Globus pallidus (tissue), 1 donor: ENCODE results near the gene RSPH3.
A peak's percentile ranks its signal among the peaks of the same experiment; 100 is the strongest.
"Not testable (repeated sequence)": the region's sequence is repeated elsewhere in the genome, so short reads cannot be mapped to it uniquely, and the experiment has no call there.

Source experiments
- DNase-seq: peaks from one replicate; pipeline ENCODE4 v3.0.0-alpha.2; 2015; ENCODE audit warnings: low spot score

RSPH3 gene, protein sequence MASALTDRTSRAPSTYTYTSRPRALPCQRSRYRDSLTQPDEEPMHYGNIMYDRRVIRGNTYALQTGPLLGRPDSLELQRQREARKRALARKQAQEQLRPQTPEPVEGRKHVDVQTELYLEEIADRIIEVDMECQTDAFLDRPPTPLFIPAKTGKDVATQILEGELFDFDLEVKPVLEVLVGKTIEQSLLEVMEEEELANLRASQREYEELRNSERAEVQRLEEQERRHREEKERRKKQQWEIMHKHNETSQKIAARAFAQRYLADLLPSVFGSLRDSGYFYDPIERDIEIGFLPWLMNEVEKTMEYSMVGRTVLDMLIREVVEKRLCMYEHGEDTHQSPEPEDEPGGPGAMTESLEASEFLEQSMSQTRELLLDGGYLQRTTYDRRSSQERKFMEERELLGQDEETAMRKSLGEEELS

DNA sequence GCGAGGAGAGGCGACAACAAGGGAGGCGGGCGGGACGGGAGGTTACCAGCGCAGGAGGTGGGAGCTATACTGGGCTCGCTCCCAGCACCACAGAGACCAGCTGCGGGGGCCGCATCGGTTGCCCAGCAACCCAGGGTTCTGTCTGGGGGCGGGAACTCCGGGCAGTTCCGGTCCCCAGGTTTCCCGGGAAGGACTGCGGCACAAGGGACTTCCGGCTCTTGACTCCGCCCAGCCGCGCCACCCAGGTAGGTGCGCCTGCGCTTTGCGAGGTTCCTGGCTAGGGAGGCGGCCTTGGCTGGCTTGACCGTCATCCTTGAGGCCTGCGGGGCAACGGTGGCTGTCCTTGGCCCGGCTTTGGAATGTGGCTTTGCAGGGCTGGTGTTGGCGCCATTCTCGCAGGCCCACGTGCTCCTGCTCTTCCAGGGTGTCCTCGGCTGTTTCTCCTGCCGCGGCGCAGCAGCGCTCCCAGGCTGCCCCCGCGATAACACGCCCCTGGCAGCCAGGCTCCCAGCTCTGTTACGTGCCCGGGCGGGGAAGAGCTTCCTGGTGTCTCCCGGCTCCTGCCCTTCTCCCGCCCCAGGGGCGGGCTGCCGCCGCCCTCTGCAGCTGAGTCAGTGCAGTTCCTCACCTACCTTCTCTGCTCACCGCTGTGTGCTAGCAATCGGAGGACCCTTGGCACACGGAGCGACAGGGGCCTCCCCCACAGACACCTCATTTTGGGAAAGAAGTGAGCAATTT, at the start of gene RSPH3:
Gene RSPH3, minus strand, starts transcription at position 537 of the 738 bp plus-strand sequence. CDS start 652 bp downstream, outside the sequence.
- peak; percentile 81 for DNase-seq

DNA sequence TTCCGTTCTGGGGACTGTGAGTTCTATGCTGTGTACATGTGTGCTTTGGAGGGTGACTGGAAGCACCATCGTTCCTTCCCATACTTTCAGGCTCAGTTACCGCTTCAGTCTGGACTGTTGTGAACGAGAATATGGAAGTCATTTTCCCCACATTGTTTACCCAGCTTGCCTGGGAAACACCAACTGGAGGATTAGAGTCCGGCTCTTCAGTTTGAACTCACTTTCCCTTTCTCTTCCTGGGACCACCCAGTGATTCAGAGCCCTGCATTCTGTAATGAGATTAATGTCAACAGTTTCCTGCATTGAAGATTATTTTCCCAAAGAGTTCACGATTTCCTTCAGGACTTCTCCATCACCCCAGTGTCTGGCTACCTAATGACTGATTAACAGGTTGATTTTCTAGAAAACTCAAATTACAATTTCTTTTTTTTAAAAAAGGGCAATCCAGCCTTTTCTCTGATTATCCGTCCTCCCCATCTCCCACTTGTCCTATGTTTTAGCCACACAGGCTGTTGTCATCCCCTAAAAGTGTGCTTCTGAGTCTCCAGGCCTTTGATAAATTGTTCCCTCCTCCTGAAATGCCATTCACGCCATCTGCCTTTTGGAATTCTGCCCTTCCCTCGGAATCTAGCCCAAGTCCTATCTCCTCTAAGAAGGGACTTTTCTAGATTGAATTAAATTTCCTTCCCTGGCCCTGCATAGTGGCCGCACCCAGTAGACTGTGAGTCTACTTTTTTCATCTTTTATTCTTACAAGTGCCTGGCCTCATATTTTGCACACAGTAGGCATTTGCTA, 48.1 kb upstream of the RSPH3 start:
- DNase-seq: no peak

- DNase-seq: no peak
These were observed 45.8 kb upstream of the RSPH3 start for GRCh38 chr6:159045801-159046200.

DNA sequence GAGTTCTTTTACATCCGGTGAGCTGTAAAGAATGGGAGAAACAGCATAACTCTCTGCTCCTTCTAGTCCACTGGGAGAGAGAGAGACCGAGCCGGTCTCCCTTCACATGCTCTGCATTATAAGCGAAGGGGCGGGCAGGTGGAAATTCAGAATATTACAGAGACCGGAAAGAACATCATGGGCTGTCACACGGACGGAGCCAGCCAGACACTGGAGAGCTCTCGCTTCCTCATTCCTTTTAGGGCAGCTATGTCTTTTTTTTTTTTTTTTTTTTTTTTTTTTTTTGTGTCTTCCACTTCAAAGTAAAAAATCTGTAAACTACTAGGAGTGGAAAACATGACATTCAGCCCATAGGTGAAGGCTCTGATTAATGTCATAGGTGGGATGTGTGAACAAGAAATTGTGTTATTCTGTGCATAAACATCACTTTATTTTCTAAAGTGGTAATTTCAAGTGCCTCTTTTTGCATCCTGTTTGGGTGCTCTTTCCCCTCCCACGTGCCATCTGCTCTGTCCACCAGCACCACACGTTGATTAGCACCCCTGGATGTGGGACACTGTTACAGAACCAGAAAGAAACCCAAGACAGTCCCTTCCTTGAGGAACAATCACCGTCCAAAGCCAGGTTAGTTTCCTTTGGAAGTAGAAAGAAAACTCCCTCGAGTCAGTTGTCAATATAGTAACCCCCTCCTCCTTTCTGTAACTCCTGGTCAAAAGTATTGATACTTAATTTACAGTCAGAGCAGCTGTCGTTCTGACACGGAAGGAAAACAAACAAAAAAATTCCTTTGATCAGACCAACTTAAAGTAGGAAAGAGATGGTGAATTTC, 45.1 kb upstream of the RSPH3 start, which contains the start of gene TAGAP:
Gene TAGAP, minus strand, starts transcription at position 93 of the 829 bp plus-strand sequence. CDS start 845 bp downstream, outside the sequence.
- peak; percentile 61 for DNase-seq

GRCh38 chr6:159043947-159044346, 43.9 kb upstream of the RSPH3 start:
- DNase-seq: no peak

- no peak for DNase-seq
These were observed 43.2 kb upstream of the RSPH3 start for GRCh38 chr6:159043251-159043650.

GRCh38 chr6:159042826-159043181, 42.8 kb upstream of the RSPH3 start:
- DNase-seq: no peak

DNA sequence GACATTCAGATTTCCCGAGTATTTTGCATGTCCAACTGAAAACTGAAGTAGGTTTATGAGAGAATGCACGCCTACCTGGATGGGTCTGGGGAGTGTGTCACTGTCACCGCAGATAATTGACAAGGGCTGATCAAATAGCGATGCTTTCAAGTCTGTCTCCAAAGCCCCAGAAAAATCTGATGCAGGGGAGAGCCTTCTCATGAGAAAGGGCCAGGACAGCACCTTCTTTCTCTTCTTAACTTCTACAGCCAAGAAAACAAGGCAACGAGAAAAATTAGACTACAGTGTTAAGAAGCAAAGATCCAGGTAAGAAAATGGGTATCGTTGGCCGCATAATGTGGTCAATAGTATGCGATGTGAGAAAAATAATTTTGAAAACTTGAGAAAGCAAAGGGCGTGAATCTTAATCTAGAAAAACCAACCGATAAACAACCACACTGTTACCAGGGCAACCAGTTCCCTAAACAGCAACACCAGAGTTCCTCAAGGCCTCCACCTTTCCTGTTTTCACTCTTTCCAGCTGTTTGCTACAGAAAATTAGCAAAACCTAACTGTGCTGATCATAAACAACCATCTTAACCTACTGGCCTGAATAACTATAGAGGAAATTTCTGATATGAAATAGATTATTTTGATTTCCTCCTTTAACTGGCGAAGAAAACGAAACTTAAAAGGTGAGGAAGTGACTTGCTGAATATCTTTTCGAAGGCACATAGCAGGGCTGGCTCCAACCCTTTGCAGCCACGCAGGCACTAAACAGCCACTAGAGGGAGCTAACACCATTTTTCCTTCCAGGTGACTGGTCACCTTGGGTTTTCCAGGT, 42.2 kb upstream of the RSPH3 start:
- DNase-seq: peak; percentile 61

GRCh38 chr6:159041181-159041580, 41.2 kb upstream of the RSPH3 start:
- DNase-seq: no peak

- DNase-seq: no peak
These were observed 39.9 kb upstream of the RSPH3 start for GRCh38 chr6:159039885-159040258.

DNA sequence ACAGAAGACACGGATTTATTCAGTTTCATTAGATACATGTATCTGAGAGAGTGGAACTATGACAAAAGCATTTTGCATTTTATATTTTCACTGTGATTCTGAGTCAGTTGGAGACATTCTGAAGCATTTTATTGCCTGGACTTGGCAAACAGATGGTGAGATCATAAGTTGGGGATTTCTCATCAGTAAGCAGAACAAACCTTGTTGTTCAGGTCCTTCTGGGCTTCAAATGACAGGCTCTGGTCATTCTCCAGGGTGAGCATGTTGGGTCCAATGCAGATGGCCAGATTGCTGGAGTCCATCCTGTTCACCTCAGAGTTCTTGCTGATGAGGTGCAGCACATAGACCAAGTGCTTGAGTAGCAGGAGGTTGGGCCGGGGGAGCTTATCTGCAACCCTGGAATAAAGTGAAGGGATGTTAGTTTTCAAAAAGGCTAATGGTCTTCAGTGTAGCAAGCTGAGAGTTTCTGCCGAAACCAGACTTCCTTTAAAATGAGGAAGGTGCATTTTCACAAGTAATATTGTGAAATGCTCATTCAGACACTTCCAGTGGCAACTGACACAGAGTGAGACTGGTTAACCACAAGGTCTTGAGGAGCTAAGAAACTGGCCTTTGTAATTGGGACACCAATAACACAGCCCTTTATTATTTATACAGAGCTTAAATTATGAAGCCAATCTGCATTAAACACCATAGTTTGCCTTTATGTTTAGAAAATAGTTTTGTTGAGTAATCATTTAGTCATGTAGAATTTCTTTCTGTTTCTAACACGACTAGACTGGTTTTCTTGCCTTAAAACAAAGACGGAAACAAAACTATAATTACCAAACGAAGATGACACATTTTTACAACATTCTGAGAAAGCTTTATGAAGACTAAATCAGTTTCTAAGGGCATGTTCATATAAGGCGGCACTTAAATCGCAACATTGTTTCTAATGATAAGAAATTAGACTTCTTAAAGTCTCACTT, 39.2 kb upstream of the RSPH3 start:
- DNase-seq: peak; percentile 66

DNA sequence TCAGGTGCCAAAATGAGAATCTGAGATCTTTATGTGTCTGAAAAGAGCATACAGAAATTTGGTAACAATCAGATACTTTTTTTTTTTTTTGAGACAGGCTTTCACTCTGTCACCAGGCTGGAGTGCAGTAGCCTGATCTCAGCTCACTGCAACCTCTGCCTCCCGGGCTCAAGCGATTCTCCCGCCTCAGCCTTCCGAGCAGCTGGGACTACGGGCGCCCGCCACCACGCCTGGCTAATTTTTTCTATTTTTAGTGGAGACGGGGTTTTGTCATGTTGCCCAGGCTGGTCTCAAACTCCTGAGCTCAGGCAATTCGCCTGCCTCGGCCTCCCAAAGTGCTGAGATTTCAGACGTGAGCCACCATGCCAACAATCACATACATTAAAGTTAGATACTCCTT, 38.3 kb upstream of the RSPH3 start:
- DNase-seq: not testable (repeated sequence)

DNA sequence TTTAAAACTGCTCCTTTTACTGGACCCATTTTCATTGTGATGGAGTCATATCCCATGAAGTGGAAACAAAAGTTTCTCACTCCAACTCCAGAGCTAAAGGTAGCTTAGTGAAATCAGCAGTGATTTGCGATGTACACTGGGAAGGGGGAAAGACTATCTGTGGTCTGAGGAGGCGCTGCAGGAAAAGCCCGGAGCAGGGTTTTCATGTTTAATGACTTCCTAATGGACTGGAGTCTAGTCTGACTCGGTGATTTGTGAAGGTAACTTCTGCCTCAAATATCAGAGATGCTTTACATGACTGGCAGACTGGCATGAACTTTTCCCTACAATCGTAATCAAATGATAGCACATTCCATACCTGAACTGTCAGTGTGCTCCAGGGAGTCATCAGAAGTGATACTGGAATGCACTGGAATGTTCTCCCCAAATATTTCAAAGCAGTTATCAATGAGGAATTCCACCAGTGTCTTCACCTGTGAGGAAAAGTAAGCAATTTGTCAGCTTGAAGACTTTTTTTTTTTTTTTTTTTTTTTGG, 37.8 kb upstream of the RSPH3 start:
- no peak for DNase-seq

DNA sequence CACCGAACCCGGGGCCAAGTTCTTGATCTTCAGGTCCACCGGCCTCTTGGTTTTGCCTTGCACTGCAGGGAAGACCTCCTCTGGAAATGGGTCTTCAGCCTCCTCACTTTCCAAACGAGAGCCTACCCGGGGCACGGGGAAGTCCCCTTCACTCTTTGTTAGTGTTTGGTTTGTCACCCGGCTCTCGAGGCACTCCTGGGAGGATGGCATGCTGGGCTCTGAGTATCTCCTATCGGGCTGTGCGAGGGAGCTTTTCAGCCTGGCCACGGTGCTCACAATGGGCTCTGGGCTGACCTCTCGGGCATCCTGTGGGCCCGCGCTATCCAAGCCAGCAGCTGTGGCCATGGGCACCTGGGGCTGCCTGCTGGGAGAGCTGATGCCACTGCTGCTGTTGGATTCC, 36.7 kb upstream of the RSPH3 start:
- DNase-seq: no peak

DNA sequence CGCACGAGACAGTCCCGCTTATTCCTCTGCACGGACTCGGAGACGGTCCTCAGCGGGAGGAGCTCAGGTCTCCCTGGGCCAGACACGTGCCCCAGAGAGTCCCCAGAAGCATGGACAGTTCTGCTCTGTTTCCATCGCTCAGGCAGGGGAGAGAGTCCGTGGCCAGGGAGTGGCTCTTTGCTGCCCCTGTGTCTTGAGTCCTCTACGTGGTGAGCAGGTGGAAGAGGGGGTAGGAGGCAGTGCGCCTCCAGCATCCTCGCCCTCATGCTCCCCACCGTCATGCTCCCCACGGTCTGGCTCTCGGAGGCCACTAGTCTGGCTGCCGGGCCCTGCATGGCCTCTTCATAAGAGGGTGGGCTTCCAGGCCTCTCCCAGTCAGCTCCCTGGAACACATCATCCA, 35.9 kb upstream of the RSPH3 start:
- DNase-seq: no peak

DNA sequence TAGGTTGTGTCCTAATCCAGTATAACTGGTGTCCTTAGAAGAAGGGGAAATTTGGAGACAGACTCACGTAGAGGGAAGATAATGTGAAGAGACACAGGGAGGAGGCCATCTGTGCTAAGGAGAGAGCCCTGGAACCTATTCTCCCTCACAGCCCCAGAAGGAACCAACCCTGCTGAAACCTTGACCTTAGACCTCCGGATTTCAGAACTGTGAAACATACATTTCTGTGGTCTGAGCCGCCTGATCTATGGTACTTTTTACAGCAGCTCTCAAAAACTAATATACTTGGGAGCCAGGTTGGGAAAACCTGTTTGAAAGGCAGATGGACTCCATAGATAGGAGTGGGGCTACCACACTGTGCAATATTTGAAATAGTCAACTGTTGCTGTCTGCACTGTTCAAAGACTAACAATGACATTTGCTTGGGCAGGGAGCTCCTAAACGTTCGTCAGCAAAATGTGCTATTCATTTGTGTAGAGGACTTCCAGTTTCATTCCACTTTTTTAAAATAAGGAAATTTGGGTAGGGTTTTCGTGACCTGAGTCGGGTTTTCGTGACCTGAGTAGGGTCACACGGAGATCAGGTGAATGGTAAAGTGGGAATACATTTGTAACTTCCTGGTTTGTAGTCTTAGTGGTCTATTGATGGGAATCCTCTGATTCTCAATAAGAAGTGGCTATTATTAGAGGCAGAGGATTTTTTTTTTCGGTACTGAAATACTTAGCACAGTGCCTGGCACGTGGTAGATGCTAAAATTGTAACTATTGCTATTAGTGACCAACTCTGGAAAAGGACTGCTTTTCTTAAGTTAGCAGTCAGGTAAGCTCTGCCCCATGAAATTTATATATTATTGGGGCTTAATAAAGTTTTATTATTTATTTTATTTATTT, 33.4 kb upstream of the RSPH3 start:
- no peak for DNase-seq

- DNase-seq: no peak
These were observed 31.8 kb upstream of the RSPH3 start for GRCh38 chr6:159031846-159032245.

GRCh38 chr6:159030168-159030567, 30.2 kb upstream of the RSPH3 start:
- DNase-seq: no peak
